PC-9 (cell line): ENCODE data around the gene MELK.

Source experiments
- EZH2 ChIP-seq: fragments of 200-600 bp; sonication (generic); IDR thresholded peaks from 2 replicates; pipeline ENCODE4 v1.8.0; 2017; ENCODE audit warnings: antibody characterized with exemption, low read depth
- TF ChIP-seq, protein P1 (sequence below): fragments of 200-600 bp; sonication (generic); conservative IDR thresholded peaks from 2 replicates; pipeline ENCODE4 v1.6.1; 2017; ENCODE audit warnings: mixed run types, antibody characterized with exemption, mild to moderate bottlenecking, moderate library complexity

DNA sequence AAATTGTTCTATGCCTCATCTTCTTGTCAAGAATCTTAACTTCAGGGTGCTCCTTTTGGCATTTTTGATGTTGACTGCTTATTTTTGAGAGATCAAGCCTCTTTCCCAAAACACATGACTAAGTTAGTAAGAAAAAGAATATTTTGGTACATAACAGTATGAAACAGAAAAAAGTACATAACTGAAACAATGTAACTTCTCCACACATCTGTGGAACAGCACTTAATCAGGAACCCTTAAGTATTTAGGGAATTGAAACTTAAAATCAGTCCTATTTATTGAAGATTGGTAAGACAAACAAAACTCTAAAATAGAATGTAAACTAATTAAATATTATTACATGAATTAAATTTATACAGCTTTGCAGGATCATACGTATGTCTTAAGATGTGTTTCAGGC lies 103.4 kb downstream of the MELK start:
- TF ChIP-seq, protein P1, sequence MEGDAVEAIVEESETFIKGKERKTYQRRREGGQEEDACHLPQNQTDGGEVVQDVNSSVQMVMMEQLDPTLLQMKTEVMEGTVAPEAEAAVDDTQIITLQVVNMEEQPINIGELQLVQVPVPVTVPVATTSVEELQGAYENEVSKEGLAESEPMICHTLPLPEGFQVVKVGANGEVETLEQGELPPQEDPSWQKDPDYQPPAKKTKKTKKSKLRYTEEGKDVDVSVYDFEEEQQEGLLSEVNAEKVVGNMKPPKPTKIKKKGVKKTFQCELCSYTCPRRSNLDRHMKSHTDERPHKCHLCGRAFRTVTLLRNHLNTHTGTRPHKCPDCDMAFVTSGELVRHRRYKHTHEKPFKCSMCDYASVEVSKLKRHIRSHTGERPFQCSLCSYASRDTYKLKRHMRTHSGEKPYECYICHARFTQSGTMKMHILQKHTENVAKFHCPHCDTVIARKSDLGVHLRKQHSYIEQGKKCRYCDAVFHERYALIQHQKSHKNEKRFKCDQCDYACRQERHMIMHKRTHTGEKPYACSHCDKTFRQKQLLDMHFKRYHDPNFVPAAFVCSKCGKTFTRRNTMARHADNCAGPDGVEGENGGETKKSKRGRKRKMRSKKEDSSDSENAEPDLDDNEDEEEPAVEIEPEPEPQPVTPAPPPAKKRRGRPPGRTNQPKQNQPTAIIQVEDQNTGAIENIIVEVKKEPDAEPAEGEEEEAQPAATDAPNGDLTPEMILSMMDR = no peak
- TF ChIP-seq EZH2 = no peak
